ENCODE data around the gene DSTN. TPM values are rescaled to one million over a fixed set of nuclear protein-coding genes. Genes with fewer than 3 reads are reported as not detected.

DSTN gene
- total RNA-seq, 1 experiment from 2014 or later, result 202 TPM

DNA sequence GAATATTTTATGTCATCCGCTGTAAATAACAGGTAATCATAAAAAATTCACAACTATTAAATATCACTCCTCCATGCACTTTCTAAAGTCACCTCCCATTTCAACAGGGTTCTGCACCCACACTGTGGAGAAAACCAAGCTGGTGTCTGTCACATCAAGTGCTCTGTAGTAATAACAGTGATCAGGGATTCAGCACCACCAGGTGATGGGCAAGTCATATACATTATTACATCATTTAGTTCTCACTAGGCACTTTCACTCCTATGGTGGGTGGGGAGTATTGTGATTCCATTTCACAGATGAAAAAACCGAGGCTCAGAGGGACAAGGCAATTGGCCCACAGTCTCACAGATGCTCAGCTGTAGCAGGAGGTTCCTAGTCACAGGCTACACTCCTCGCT, 47.3 kb upstream of the DSTN start:
- no peaks in the 10 kb centered on the region for H3K36me3 ChIP-seq (ENCODE audit: control insufficient read depth in 1 of 2, insufficient read depth in 2 of 2, low read length in 2 of 2)
- BruUV-seq (replicated peaks), result no TSS peak
- RAD21 ChIA-PET (ENCODE audit: low non-redundant PET in 1 of 2, low total read pairs in 2 of 2, uncharacterized antibody in 2 of 2, unreplicated experiment in 2 of 2), result no interaction called here
- H3K27ac ChIP-seq (ENCODE audit: low read depth, low read length), result no peak overlapping the region
- POLR2A ChIA-PET, result no interaction called here
- H2AFZ ChIP-seq (ENCODE audit: low read depth, low read length, poor library complexity, severe bottlenecking), result no peak overlapping the region
- no peak overlapping the region for H3K9ac ChIP-seq (ENCODE audit: low read length)
- no peaks in the 10 kb centered on the region for H3K79me2 ChIP-seq (ENCODE audit: insufficient read depth, low read length)
- H3K9me3 ChIP-seq (ENCODE audit: control insufficient read depth in 1 of 2, insufficient read depth in 1 of 2, low read depth in 1 of 2, low read length in 2 of 2), result no peaks in the 10 kb centered on the region
- no peak for TF ChIP-seq RAD21 (IDR thresholded peaks at IDR 0.05; ENCODE audit: low read depth)
- TF ChIP-seq, protein P1, sequence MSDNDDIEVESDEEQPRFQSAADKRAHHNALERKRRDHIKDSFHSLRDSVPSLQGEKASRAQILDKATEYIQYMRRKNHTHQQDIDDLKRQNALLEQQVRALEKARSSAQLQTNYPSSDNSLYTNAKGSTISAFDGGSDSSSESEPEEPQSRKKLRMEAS (IDR thresholded peaks at IDR 0.05), result no peak
- no peak for TF ChIP-seq SRF (IDR thresholded peaks at IDR 0.05; ENCODE audit: low read depth)
- TF ChIP-seq POLR2A (IDR thresholded peaks at IDR 0.05; ENCODE audit: borderline replicate concordance, extremely low read depth, insufficient read depth, insufficient read length), result no peak
- no peak for TF ChIP-seq EGR1 (IDR thresholded peaks at IDR 0.05; ENCODE audit: low read depth)
- no peak for TF ChIP-seq SIN3A (IDR thresholded peaks at IDR 0.05; ENCODE audit: low read depth)
- intact Hi-C loops (cut with micrococcal nuclease), result no loop called here
- ATAC-seq (no peak), DNase-seq (ENCODE audit: low read depth, low spot score) (no peak)
- peaks cover 6 to 14% of the 10 kb centered on the region in 2 experiments for H3K4me1 ChIP-seq (ENCODE audit: control insufficient read depth in 1 of 2, insufficient read depth in 2 of 2, low read length in 2 of 2)
- no peaks in the 10 kb centered on the region for H3K27me3 ChIP-seq (ENCODE audit: insufficient read depth, low read length)
- H3K9me2 ChIP-seq (ENCODE audit: insufficient read depth), result no peaks in the 10 kb centered on the region
- CTCF ChIA-PET, result no interaction called here
- H4K20me1 ChIP-seq (ENCODE audit: insufficient read depth), result no peaks in the 10 kb centered on the region
- no peak overlapping the region for H3K4me2 ChIP-seq (ENCODE audit: low read length)
- H3K4me3 ChIP-seq (replicated peaks in 1 of 2; ENCODE audit: low read depth in 1 of 2, low read length in 2 of 2), result no peak overlapping the region

DNA sequence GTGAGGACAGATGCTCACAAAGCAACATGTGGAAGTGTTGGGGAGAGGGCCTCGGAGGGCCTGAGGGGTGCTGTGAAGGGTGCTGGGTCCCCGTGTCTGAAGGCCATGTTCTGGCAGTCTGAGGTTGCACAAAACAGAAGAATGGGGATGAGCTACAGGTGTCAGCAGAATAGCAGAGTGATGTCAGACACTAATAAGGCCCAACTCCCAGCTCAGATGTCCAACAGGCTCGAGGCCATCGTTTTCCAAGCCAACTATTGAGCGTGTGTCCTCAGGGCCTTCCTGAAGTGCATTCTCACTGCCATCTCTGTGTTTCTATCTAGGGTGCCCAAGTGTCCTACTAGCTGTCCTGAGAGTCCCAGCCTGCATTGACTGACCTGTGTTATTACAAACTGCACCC, 46.5 kb upstream of the DSTN start:
- ATAC-seq, result no peak
- CTCF ChIA-PET, result no interaction called here
- DNase-seq (ENCODE audit: low read depth, low spot score), result no peak
- Histone ChIP-seq H3K9ac (ENCODE audit: low read length) (no peak overlapping the region), H3K9me2 (ENCODE audit: insufficient read depth) (no peaks in the 10 kb centered on the region), H3K36me3 (ENCODE audit: control insufficient read depth in 1 of 2, insufficient read depth in 2 of 2, low read length in 2 of 2) (no peaks in the 10 kb centered on the region), H3K4me3 (replicated peaks in 1 of 2; ENCODE audit: low read depth in 1 of 2, low read length in 2 of 2) (no peak overlapping the region), H4K20me1 (ENCODE audit: insufficient read depth) (no peaks in the 10 kb centered on the region), H3K4me1 (ENCODE audit: control insufficient read depth in 1 of 2, insufficient read depth in 2 of 2, low read length in 2 of 2) (peaks cover 6 to 14% of the 10 kb centered on the region in 2 experiments), H3K9me3 (ENCODE audit: control insufficient read depth in 1 of 2, insufficient read depth in 1 of 2, low read depth in 1 of 2, low read length in 2 of 2) (no peaks in the 10 kb centered on the region), H3K27ac (ENCODE audit: low read depth, low read length) (no peak overlapping the region), H2AFZ (ENCODE audit: low read depth, low read length, poor library complexity, severe bottlenecking) (no peak overlapping the region), H3K27me3 (ENCODE audit: insufficient read depth, low read length) (no peaks in the 10 kb centered on the region), H3K4me2 (ENCODE audit: low read length) (no peak overlapping the region), H3K79me2 (ENCODE audit: insufficient read depth, low read length) (no peaks in the 10 kb centered on the region)
- POLR2A ChIA-PET, result no interaction called here
- intact Hi-C loops (cut with micrococcal nuclease), result no loop called here
- RAD21 ChIA-PET (ENCODE audit: low non-redundant PET in 1 of 2, low total read pairs in 2 of 2, uncharacterized antibody in 2 of 2, unreplicated experiment in 2 of 2), result no interaction called here
- no TSS peak for BruUV-seq (replicated peaks)
- TF ChIP-seq YY1 (IDR thresholded peaks at IDR 0.05; ENCODE audit: extremely low read depth, insufficient replicate concordance, low read depth, low read length) (no peak), ZNF274 (IDR thresholded peaks at IDR 0.05; ENCODE audit: low read depth, low read length) (no peak), RAD21 (IDR thresholded peaks at IDR 0.05; ENCODE audit: low read depth) (no peak), ELF1 (IDR thresholded peaks at IDR 0.05; ENCODE audit: borderline replicate concordance, low read depth) (no peak), EZH2 (IDR thresholded peaks at IDR 0.05) (no peak), SP1 (IDR thresholded peaks at IDR 0.05; ENCODE audit: low read depth) (no peak), CBX3 (IDR thresholded peaks at IDR 0.05; ENCODE audit: low read depth) (no peak), TCF7L2 (IDR thresholded peaks at IDR 0.05; ENCODE audit: borderline replicate concordance, extremely low read depth, insufficient read depth, insufficient read length) (no peak), JUND (IDR thresholded peaks at IDR 0.05) (no peak), EGR1 (IDR thresholded peaks at IDR 0.05; ENCODE audit: low read depth) (no peak), SRF (IDR thresholded peaks at IDR 0.05; ENCODE audit: low read depth) (no peak), CEBPB (IDR thresholded peaks at IDR 0.05; ENCODE audit: low read depth) (no peak)
- TF ChIP-seq, protein P2, sequence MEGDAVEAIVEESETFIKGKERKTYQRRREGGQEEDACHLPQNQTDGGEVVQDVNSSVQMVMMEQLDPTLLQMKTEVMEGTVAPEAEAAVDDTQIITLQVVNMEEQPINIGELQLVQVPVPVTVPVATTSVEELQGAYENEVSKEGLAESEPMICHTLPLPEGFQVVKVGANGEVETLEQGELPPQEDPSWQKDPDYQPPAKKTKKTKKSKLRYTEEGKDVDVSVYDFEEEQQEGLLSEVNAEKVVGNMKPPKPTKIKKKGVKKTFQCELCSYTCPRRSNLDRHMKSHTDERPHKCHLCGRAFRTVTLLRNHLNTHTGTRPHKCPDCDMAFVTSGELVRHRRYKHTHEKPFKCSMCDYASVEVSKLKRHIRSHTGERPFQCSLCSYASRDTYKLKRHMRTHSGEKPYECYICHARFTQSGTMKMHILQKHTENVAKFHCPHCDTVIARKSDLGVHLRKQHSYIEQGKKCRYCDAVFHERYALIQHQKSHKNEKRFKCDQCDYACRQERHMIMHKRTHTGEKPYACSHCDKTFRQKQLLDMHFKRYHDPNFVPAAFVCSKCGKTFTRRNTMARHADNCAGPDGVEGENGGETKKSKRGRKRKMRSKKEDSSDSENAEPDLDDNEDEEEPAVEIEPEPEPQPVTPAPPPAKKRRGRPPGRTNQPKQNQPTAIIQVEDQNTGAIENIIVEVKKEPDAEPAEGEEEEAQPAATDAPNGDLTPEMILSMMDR (IDR thresholded peaks at IDR 0.05 in 2 of 3, conservative IDR thresholded peaks at IDR 0.05 in 1 of 3; ENCODE audit: borderline replicate concordance in 1 of 3, insufficient read depth in 1 of 3, low read depth in 2 of 3, low read length in 2 of 3), result no peak
